Astrocyte of the spinal cord (primary cell): ENCODE data around the gene SLC25A17.
"Not testable (repeated sequence)": the region's sequence is repeated elsewhere in the genome, so short reads cannot be mapped to it uniquely, and the experiment has no call there.

Experiments used
- DNase-seq: peaks from one replicate; pipeline ENCODE4 v3.0.0; 2011; ENCODE audit warnings: low read depth, low spot score
- H3K4me3 ChIP-seq: 2 replicates; pipeline ENCODE4 v1.5.1; 2011; ENCODE audit warnings: low read depth, mild to moderate bottlenecking, low read length, moderate library complexity
- in situ Hi-C: cut with HindIII; loops from 2 replicates; pipeline ENCODE4 v1.10.0; 2017; ENCODE audit warnings: low sequenced_read_pairs
- TF ChIP-seq, protein P1 (sequence below): IDR thresholded peaks from 2 replicates; pipeline ENCODE4 v1.5.1; 2012; ENCODE audit warnings: low read depth, mild to moderate bottlenecking, low read length, inconsistent platforms

SLC25A17 gene

GRCh38 chr22:40844951-40845350 lies 25.8 kb upstream of the SLC25A17 start:
- TF ChIP-seq, protein P1, sequence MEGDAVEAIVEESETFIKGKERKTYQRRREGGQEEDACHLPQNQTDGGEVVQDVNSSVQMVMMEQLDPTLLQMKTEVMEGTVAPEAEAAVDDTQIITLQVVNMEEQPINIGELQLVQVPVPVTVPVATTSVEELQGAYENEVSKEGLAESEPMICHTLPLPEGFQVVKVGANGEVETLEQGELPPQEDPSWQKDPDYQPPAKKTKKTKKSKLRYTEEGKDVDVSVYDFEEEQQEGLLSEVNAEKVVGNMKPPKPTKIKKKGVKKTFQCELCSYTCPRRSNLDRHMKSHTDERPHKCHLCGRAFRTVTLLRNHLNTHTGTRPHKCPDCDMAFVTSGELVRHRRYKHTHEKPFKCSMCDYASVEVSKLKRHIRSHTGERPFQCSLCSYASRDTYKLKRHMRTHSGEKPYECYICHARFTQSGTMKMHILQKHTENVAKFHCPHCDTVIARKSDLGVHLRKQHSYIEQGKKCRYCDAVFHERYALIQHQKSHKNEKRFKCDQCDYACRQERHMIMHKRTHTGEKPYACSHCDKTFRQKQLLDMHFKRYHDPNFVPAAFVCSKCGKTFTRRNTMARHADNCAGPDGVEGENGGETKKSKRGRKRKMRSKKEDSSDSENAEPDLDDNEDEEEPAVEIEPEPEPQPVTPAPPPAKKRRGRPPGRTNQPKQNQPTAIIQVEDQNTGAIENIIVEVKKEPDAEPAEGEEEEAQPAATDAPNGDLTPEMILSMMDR: no peak
- no peak for DNase-seq
- in situ Hi-C loops: no loop called here
- no peak overlapping the region for H3K4me3 ChIP-seq

DNA sequence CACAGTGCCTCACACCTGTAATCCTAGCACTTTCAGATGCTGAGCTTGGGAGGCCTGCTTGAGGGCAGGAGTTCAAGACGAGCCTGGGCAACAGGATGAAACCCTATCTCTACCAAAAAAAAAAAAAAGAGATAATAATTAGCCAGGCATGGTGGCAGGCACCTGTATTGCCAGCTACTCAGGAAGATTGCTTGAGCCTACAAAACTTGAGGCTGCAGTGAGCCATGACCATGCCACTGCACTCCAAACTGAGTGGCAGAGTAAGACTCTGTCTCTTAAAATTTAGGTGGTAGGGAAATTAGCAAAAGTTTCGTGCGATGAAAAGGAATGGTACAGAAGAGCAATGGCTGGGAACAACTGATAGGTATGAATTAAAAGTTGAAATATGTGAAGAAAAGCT lies 19.3 kb upstream of the SLC25A17 start:
- in situ Hi-C loops: no loop called here
- TF ChIP-seq, protein P1: no peak
- H3K4me3 ChIP-seq: no peak overlapping the region
- no peak for DNase-seq

- TF ChIP-seq, protein P1: no peak
- in situ Hi-C loops: no loop called here
- no peak for DNase-seq
- H3K4me3 ChIP-seq: no peak overlapping the region
These were observed 15.5 kb upstream of the SLC25A17 start for GRCh38 chr22:40834619-40835018.

DNA sequence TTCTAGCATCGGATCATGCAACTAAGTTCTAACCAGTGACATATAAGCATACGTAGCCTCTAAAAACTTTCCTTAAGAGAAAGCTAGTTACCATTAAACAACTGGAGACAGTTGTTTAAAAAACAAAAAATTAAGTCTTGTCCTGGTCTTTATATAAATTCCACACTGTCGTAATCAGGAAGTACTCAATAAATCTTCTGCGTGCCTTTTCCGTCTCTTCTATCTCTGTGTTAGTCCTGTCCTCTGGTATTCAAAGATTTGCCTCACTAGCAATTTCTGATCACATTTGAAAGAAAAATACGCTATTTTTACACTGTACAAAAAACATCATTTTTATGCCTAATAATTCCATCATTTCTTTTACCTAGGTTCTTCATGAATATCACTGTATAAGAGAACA lies 10.0 kb upstream of the SLC25A17 start:
- no peak overlapping the region for H3K4me3 ChIP-seq
- no peak for DNase-seq
- in situ Hi-C loops: no loop called here
- TF ChIP-seq, protein P1: no peak

DNA sequence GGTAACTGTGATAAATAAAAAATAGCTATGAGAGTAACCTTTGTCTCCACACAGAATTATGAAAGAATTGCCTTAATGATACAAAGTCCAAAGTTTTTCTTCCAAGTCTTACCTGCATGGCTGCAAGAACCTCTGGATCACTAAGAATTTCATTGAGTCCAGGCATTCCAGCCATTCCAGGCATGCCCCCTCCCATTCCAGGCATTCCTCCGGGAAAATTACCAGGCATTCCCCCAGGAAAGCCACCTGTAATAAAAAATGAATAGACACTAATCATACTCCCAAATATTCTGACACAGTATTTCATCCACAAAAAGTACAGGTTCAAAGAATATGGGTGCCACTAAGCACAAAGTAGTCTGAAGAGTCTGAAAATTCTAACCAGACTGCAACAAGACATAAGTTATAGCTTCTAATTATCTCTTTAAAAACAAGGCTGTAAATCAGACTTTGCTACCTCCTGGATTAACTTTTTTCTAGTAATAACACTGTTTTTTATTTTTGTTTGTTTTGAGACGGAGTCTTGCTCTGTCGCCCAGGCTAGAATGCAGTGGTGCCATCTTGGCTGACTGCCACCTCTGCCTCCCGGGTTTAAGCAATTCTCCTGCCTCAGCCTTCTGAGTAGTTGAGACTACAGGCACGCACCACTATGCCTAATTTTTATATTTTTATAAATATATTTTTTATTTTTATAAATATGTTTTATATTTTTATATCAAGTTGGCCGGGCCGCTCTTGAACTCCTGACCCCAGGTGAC lies 8.0 kb upstream of the SLC25A17 start:
- no peak for DNase-seq
- no peak overlapping the region for H3K4me3 ChIP-seq
- TF ChIP-seq, protein P1: no peak
- in situ Hi-C loops: no loop called here

DNA sequence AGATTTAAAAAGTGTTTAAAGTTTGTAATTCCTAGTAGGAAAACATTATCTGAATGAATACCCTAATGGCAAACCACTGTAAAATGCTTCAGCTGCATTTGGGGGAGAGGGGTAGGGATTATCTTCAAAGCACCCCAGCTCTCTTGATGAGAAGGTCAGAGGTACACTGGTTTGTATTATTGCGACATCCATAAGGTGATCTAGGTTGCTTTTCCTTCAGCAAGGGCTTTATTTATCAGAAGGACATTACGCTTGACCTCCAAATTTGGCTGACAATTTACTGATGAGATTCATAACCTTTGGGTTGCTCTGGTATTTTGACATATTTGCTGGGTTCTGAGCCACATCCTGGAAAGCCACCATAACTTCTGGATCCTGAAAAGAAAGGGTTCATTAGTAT lies 7.1 kb upstream of the SLC25A17 start:
- DNase-seq, H3K4me3 ChIP-seq, in situ Hi-C loops: not testable (repeated sequence)

GRCh38 chr22:40823426-40823825 lies 4.3 kb upstream of the SLC25A17 start:
- DNase-seq: no peak
- no peak overlapping the region for H3K4me3 ChIP-seq
- TF ChIP-seq, protein P1: no peak
- in situ Hi-C loops: no loop called here
